NCI-H226 (cell line): ENCODE results near the gene SUB1.
"Not testable (repeated sequence)": the region's sequence is repeated elsewhere in the genome, so short reads cannot be mapped to it uniquely, and the experiment has no call there.

Experiments
- DNase-seq: peaks from one replicate; pipeline ENCODE4 v3.0.0-alpha.2; 2015

SUB1 gene

DNA sequence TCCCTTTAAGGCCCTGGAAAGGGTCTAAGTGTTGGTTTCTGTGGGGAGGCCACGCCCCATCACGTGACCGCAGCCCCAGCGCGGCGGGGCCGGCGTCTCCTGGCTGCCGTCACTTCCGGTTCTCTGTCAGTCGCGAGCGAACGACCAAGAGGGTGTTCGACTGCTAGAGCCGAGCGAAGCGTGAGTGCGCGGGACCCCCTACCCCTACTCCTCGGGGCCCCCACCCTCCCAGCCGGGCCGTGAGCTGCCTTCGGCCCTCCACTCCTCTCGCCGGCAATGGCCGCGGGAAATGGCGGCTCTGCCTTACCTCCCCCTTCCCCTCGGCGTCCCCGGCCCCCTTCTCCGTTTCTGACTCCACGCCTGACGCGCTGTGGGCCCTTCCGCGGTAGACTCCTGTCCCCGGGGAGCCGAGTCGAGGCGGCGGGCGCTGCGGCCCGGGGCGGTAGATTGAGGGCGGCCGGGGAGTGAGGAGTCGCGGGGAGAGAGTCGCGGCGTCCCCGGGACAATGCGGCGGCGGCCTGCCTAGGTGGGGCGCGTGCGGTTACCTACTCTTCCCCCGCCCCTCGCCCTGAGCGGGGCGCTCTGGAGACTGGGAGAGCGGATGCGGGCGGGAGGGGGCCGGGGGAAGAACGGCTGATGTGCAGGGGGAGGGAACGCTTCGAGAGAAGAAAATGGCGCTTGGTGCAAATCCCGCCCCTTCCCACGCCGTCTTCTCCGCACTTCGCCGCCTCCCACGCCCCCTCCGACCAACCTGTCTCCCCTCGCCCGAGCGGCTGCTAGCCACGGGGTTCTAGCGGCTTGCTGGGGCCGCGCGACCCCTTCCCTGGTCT lies at the start of gene SUB1:
TSS of gene SUB1 (plus strand) at position 112 of the 830 bp plus-strand sequence. CDS start 2,956 bp downstream, outside the sequence.
- DNase-seq = peak; percentile 89

- no peak for DNase-seq
Observed at GRCh38 chr5:32536246-32536645, 49.1 kb upstream of the SUB1 start.

- peak; percentile 75 for DNase-seq
Observed at GRCh38 chr5:32537437-32538029, 47.8 kb upstream of the SUB1 start.

GRCh38 chr5:32538031-32538547 lies 47.3 kb upstream of the SUB1 start:
- DNase-seq = no peak

GRCh38 chr5:32539981-32540845 lies 45.1 kb upstream of the SUB1 start:
- DNase-seq = no peak

- DNase-seq = no peak
Observed at GRCh38 chr5:32541241-32541640, 44.1 kb upstream of the SUB1 start.

DNA sequence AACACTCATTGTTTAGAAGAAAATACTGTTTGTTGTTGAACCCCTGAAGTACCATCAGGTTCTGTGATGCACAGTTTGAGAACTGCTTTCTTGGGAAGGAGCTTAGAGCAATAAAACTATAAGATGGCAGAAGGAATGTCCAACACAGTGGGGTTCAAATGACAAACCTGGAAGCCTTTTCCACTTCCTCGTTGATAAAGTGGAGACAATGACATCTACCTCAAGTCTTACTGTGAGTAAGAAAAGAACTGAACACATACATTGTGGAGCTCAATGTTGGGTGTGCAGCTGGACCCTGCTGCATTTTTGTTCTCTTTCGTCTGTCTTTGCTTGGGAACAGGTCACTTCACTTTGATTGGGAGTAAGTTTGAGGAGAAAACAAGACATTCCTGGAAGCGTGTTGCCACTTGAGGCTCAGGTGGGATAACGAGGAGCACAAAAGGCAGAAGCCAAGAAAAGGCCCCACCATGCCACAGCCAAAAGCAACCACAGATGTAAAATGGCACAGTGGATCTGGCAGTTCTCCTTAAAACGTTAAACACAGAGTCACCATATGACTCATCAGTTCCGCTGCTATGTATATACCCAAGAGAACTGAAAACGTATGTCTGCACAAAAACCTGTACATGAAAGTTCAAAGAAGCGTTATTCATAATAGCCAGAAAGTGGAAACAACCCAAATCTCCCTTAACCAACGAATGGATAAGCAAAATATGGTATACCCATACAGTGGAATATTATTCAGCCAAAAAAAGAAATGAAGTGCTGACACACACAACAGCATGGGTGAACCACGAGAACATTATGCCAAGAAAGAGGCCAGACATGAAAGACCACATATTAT lies 42.9 kb upstream of the SUB1 start:
- no peak for DNase-seq

- peak; percentile 55 for DNase-seq
Observed at GRCh38 chr5:32543291-32543690, 42.1 kb upstream of the SUB1 start.

DNA sequence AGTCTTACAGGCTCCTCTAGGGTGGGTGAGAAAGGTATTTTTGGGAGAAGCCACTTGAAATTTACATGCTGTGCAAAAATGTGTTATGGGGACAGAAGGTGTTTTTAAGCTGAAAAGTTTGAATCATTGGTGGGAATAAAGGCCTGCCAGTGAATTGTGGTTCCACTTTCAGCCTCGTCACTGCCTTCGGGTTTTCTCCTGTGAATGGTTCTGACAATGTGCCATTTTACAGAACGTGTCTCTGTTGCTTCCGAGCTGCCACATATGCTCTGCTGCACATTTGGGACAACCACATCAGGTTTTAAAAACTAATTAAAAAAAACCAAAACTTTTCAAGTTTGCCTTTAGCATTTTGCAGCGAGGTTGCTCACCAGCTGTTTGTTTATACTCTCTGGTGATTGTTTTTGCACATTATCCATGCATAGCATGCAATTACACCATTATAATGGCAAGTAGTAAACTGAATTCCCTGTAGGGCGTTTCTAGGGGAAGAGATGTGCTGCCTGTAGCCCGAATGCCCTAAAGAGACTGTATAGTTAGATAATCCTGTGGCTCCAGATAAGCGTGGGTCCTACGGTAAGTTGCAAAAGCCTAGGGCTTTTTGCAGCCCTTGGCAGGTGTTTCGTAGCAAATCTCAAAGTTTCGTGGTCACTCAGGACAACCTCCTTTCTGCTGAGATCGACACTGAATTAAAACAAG lies 40.1 kb upstream of the SUB1 start:
- no peak for DNase-seq

DNA sequence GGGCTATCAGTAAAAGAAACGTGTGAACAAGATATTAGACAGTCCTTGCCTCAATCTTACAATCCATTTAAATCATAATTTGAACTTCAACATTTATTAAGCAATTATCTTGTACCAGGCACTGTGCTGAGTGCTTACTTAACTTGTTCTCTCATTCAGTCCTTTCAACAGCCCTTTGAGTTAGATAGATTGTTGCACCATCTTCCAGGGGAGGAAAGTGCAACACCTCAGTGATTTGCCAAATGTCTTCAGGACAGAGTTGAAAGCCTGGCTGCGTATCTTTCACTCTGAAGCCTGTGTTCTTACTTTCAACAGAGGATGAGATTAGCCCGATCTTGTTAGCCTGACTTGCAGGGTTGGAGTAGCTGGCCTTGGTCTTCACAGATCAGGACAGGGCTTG lies 34.2 kb upstream of the SUB1 start:
- no peak for DNase-seq

- DNase-seq = no peak
Observed at GRCh38 chr5:32551865-32552264, 33.5 kb upstream of the SUB1 start.

DNA sequence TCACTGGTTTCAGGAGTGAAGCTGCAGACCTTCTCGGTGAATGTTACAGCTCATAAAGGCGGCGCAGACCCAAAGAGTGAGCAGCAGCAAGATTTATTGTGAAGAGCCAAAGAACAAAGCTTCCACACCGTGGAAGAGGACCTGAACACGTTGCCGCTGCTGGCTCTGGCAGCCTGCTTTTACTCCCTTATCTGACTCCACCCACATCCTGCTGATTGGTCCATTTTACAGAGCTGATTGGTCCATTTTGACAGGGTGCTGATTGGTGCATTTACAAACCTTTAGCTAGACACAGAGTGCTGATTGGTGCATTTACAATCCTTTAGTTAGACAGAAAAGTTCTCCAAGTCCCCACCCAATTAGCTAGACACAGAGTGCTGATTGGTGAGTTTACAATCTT lies 32.9 kb upstream of the SUB1 start:
- not testable (repeated sequence) for DNase-seq

- DNase-seq = no peak
Observed at GRCh38 chr5:32552936-32553335, 32.4 kb upstream of the SUB1 start.

- DNase-seq = not testable (repeated sequence)
Observed at GRCh38 chr5:32554181-32554780, 31.1 kb upstream of the SUB1 start.

- not testable (repeated sequence) for DNase-seq
Observed at GRCh38 chr5:32556543-32556942, 28.8 kb upstream of the SUB1 start.

GRCh38 chr5:32559411-32559810 lies 25.9 kb upstream of the SUB1 start:
- DNase-seq = no peak

DNA sequence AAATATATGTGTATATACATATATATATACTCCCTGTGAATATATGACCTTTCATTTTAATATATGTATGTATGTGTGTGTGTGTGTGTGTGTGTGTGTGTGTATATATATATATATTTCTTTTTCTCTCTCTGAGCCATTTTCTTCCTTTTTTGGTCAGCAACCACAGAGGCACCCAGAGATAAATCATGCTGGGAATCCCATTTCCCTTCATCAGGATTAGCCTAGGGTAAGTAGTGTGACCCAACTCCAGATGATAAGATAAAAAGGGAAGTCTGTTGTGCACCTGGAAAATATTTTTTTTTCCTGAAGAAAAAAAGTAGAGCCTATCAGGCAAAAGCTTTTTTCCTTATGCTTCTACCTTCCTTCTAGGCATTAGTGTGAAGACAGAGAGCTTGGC lies 25.4 kb upstream of the SUB1 start:
- no peak for DNase-seq

DNA sequence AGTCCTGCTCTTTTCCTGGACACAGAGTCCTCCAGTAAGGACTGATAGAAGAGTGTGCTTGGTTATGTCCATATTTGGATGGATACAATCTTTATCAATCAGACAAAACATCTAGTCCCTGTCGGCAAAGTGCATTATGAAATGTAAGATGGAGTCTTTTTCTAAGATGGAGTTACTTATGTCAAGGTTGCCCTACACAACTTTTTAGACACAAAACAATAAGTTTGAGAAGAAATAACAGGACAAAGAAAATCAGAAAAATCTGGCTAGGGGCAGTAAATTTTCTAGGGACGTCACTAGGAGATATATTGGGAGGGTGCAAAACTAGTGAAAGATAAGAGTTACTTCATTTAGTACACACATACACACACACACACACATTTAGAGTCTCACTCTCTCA lies 23.3 kb upstream of the SUB1 start:
- no peak for DNase-seq

GRCh38 chr5:32562843-32563242 lies 22.5 kb upstream of the SUB1 start:
- no peak for DNase-seq

DNA sequence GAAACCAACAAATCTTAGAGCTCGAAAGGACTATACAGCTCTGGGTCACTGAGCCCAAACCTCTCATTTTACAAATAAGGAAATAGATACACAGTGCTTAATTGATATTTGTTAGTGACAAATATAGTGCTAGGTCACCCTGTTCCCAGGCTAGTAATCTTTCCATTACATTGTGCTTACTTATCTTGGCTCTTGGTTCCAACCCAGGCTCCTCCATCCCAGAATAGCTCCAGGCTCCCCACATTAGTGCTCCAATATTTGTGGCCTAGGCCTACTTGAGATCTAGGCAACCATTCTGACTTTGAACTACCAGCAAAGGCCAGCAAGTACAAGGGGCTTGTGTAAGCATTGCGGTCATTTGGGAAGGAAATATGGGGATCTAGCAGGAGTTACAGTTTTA lies 21.7 kb upstream of the SUB1 start:
- no peak for DNase-seq

- DNase-seq = no peak
Observed at GRCh38 chr5:32565145-32565544, 20.2 kb upstream of the SUB1 start.
